NCI-H2081 (cell line): Measurements from ENCODE around the gene OGFOD2.
A peak's percentile ranks its signal among the peaks of the same experiment; 100 is the strongest.

Experiments
- DNase-seq, 2 experiments: peaks; one replicate each; lab custom pipeline; 2025; lab: John Stamatoyannopoulos, UW

Gene OGFOD2

DNA sequence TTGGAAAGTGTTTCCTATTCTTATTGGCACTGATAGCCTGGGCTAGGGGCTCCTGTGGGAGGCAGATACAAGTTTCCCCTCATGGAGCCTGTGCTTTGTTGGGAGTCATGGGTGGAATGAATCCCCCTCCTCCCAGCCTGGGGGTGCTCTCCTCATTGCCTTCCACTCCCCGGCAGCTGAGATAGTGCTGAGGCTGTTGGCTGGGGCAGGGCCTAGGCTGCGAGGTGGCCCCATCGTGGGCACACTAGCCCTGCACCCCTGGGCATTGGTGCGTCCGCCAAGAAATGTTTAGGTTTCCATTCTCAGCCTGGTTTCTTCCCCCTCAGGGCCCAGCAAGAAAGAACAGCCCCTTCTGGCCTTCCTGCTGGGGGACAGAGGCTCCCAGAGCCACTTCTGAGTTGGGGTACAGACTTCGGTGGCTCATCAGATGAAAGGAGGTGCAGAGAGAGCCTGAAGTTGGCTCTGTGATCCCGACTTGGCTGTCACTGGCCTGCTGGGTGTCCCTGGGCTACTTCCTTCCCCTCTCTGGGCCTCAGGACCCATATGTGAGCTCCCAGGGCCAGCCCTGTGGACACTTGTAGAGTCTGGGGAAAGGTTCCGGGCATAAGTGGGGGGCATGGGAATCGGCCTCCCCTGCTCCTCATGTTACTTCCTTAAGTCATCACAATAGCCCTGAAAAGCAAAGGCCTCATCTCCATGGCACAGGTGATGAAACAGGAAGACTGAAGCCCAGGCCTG is 2.8 kb downstream of the OGFOD2 start:
- DNase-seq, result no peak

DNA sequence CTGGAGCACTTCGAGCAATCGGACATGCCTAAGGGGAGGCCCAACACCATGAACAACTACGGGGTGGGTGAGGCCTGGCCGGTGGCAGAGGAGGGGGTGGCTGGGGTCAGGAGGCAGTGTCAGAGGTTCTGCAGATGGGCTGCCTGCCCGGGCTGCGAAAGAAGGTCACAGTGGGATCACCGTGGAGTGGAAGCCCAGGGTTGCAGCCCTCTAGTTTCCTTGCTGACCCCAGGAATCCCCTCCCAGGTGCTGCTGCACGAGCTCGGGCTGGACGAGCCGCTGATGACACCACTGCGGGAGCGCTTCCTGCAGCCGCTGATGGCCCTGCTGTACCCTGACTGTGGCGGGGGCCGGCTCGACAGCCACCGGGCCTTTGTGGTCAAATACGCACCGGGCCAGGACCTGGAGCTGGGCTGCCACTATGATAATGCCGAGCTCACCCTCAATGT is 3.5 kb downstream of the OGFOD2 start:
- no peak for DNase-seq

DNA sequence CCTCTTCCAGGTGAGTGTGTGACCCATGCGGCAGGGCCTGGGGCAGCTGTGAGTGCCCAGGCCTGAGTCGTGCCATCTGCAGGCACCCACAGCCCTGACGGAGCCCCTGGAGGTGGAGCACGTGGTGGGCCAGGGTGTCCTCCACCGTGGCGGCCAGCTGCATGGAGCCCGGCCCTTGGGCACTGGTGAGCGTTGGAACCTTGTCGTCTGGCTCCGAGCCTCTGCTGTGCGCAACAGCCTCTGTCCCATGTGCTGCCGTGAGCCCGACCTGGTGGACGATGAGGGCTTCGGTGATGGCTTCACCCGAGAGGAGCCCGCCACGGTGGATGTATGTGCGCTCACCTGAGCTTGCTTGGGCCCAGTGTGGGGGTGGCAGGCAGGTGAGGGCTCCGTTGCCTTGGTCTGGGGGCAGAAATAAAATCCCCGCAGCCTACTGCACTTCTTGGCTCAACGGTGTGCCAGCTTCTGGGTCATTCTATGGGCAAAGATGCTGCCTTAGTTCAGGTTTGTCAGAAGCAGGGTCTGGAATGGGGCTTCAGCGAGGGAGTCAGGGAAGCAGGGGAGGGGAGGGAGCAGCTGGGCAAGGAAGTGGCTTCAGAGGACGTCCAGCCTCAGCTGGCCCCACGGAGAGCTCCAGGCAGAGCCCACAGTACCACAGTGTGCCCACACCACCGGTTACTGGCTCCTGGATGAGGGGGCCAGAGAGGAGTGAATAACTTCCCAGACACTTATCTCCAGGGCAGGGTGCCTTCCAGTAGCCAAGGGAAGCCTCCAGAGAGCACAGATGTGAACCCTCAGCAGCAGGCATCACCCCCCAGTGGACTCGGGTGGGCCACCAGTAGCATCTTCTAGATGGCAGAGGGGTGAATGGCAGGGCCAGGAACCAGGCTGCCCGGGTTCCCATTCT is 4.2 kb downstream of the OGFOD2 start:
- no peak for DNase-seq

DNA sequence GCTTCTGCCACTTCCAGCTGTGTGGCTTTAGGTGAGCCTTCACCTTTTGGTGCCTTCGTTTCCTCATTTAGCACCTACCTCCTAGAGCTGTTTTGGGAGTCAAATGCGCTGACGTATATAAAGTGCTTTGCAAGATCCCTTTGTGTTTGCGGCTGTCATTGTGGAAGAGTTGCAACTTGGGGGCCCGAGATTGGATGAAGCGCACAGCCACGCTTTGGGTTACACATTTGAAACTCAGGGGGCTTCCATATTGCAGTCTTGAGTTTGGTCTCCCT is 4.8 kb downstream of the OGFOD2 start:
- no peak for DNase-seq

DNA sequence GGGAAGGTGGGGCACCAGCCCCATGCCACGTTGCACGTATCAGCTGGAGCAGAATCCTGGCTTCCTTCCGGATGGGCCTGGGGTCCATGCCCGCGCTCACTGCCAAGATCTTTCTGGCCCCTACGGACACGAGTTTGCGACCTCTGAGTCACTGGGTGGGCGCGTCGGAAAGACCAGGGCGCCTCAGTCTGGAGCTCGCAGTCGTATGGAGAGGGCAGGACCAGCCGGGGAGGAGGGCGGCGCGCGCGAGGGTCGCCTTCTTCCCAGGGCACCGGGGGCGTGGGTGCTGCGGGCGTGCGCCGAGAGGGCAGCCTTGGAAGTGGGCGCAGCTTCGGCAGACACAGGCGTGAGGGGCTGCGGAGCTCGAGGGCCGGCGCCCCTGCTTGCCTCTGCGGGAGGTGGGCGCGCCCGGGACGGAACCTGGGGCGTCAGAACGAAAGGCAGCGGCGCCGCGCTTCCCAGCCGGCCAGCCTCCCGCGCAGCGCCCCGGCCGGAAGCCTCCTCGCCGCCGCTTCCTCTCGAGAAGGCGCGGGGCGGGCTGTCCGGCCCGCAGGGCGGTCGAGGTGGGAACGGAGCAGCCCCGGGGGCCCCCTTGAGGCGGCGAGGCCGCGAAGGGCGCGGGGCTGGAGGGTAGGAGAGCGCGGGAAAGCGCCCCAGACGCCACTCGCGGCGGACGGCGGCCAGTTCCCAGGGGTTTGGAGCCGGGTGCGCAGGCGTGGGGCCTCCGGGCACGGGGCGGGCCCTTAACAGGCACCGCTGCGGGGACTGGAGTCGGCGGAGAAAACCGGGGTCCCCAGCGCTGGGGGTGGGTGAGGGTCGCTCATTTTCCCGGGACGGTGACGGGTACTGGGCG is 5.4 kb downstream of the OGFOD2 start, which contains the start of gene ARL6IP4:
Gene ARL6IP4 (plus strand): TSS at position 499 of the 853 bp plus-strand sequence. CDS start 459 bp downstream, outside the sequence.
- peak; percentile 52 to 71 for DNase-seq

DNA sequence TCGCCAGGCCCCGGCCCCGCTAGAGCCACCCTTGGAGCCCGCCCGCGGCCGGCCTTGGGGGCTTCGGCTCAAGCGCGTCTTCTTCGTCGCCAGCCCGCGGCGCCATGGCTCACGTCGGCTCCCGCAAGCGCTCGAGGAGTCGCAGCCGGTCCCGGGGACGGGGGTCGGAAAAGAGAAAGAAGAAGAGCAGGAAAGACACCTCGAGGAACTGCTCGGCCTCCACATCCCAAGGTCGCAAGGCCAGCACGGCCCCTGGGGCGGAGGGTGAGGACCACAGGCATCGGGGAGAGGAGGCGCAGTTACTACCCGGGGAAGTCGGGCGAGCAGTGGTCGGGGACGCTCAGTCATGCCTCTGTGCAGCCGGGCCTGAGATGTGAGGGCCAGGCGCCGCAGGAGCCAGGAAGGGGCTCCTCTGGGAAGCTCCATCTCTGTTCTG is 6.0 kb downstream of the OGFOD2 start:
- DNase-seq, result no peak

DNA sequence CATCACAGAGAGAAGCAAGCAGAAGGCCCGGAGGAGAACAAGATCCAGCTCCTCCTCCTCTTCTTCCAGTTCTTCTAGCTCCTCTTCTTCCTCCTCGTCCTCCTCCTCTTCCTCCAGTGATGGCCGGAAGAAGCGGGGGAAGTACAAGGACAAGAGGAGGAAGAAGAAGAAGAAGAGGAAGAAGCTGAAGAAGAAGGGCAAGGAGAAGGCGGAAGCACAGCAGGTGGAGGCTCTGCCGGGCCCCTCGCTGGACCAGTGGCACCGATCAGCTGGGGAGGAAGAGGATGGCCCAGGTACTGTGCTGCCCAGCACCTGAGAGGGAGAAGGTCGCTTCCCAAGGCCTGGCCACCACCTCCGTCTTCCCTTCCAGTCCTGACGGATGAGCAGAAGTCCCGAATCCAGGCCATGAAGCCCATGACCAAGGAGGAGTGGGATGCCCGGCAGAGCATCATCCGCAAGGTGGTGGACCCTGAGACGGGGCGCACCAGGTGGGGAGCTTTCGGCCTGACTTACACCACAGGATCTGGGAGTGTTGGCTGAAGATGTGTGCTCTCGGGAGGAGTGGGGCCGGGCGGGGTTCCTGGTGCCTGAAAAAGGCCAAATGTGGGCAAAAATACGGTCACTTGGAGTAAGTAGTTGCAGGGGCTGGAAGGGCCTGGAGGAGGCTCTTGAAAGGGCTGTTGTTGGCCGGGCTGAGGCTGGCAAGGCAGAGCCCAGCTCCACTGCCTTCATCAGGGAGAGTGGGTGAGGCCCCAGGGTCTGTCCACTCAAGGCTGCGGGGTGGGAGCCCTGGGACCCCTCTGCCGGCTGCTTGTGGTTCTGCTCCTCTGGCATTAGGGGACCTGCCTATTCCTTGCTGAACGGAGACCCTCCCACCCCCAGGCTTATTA is 6.8 kb downstream of the OGFOD2 start:
- no peak for DNase-seq

DNA sequence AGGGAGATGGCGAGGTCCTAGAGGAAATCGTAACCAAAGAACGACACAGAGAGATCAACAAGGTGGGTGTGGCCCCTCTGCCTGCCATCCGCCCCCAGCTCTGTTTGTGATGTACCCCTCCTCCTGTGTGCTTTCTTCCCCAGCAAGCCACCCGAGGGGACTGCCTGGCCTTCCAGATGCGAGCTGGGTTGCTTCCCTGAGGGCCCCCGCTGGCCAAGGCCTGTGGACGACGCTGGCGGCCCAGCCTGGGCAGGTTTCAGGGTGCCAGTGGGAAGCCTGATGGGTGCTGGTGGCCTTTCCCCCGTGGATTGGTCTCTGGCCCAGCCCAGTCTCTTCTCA is 7.4 kb downstream of the OGFOD2 start:
- DNase-seq, result no peak

DNA sequence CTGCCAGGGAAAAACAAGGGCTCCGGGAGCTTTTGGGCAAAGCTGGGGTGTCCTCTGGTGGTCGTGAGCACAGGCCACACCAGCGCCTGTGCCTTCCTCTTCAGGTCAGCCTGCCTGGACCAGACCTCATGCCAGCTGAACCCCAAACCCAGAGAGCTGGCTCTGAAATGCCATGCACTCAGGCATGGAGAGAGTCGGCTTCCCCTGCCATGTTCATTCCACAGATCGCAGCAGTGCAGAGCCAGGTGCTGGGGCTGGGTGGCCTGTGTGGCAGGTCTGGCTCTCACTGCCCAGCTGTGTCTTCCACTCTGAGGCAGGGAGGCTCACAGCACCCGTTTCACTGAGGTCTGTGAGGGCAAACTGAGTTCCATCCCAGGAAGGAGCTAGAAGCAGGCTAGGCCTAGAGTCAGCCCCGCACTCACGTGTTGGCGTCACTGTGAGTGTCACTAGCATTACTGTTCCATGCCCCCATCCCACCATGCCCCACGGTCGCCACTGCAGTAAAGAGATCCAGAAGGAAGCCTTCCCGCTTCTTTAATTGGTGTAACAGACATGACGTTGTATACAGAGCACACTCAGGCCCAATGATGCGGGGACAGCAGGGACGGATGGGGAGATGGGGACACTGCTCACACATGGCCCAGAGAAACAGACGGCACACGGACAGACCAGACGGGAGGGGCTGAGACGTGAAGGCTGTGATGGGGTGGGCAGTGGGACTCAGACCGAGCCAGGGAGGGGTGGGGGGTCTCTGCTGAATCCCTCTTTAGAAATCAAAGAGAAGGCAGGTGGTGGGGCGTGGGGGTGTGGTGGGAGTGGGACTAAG is 8.1 kb downstream of the OGFOD2 start:
- DNase-seq, result no peak

DNA sequence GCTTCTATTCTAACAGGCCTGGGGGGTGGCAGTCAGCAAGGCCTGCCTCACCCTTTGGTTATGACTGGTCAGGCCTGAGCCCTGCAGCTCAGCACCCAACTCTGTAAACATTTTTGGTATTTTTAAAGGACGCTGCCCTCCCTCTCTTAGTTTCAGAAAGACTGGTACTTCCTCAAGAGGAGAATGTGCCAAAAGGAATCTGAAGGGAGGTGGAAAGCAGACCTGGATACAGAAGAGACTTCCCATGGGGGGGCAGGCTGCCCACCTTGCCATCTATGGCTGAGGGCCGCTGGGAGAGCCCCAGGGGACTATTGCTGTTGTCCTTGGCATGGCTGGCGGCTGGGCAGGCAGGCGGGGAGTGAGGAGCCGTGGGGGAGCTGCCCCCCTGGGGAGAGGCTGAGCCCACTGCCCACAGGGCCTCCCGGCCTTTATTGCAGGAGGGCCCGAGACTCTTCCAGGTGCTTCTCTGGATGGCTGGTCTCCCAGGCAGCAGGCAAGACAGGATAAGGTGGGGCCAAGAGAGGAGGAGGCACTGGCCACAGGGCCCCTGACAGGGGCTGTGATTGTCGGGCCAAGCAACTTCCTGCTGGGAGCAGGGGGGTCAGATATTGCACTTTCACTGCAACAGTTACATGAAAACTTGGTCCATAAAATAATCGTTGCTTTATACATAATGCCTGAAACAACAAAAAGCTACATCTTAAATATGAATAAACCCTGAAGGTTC is 8.9 kb downstream of the OGFOD2 start:
- DNase-seq, result no peak

DNA sequence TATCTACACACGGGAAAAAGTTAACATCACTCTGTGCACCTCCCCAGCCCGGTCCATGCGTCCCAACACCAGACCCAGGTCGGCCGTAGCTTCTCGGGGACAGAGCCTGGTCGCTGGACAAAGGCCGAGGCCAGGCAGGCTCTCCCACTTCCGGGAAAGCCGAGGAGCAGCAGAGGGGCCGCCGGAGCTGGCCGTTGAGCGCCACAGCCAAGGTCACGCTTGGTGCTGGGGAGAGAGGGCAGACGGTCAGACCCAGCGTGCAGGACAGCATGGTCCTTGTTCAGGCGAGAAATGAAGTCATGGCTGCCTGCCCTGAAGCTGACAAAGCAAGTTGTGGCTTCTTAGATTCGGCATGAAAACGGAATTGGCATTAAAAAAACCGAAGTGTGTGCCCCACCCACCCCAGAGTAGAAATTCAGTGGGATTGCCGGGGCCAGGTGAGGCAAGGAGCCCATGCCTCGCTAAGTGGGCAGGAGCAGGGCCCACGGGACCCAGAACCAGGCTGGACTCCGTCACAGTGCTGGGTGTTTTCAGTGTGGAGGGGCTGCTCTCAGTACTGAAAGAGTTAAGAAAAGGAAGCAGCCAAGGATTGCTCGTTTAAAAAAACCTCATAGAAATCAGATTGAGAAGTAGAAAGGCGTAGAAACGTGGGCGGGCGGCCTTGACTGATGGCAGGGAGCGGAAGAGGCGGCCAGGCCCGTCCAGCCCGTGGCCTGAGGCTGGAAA is 9.7 kb downstream of the OGFOD2 start:
- DNase-seq, result no peak

DNA sequence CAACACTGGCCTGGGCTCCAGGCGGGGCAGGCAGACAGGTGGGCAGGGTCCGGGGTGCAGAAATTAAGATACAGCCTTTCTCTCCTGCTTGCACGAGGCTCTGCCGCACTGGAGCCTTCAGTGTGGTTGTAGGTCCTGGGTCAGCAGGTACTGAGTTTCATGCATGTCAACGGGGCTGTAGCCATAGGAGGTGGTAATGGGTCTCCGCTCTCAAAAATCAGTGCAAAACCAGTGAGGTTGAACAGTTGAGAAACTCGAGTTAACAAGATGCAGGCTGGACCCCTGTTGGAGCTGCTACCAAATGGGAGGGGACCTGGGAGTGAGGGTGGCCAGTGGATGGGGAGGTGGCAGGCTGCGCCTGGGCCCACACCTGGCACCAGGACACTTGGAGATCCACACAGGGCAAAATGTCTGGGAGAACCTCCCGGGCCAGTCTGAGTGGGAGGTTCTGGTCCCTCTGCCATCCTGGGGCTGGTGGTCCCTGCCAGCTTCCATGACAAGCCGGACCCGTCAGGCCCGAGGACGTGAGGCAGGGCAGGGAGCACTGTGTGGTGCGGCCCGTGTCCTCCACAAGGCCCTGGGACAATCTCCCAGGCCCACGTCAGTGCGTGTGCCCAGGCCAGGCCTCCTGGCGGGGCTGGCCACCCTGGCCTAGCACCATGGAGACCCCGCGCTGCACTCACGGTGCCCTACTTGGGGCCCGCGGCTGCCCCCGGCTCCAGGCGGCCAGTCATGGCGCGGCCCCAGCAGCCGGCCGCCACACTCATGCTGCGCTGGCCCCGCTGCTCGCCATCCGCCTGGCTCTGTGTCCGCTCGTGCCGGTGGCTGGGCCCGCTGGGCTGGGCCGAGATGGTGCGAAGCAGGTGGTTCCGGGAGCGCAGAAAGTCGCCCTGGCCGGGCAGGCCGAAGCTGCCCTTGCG is 10.6 kb downstream of the OGFOD2 start:
- no peak for DNase-seq

DNA sequence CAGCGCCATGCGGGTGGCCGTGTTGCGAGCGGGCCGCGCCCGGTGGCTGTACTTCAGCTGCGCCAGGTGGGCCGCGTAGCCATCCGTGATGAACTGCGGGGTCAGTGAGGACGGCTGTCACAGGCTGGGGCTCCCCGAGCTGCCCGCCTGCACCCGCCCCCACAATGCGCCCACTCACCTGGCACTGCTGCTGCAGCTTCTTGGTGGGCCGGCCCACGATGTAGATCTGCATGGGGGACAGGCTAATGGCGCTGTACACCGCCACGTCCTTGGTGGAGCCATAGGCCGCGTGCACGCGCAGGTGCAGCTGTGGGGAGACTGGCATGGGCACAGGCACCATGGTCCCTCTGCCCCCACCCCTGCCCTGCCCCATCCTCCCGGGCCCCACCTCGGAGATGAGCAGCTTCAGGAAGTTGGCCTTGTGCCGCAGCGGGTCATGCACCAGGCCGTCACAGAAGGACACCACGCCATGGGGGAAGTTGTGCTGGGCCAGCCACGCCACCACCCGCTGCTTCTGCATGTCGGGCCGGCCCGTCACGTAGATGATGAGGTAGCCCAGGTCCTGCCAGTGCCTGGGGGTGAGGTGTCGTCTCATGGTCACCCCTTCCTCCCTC is 11.3 kb downstream of the OGFOD2 start:
- no peak for DNase-seq

DNA sequence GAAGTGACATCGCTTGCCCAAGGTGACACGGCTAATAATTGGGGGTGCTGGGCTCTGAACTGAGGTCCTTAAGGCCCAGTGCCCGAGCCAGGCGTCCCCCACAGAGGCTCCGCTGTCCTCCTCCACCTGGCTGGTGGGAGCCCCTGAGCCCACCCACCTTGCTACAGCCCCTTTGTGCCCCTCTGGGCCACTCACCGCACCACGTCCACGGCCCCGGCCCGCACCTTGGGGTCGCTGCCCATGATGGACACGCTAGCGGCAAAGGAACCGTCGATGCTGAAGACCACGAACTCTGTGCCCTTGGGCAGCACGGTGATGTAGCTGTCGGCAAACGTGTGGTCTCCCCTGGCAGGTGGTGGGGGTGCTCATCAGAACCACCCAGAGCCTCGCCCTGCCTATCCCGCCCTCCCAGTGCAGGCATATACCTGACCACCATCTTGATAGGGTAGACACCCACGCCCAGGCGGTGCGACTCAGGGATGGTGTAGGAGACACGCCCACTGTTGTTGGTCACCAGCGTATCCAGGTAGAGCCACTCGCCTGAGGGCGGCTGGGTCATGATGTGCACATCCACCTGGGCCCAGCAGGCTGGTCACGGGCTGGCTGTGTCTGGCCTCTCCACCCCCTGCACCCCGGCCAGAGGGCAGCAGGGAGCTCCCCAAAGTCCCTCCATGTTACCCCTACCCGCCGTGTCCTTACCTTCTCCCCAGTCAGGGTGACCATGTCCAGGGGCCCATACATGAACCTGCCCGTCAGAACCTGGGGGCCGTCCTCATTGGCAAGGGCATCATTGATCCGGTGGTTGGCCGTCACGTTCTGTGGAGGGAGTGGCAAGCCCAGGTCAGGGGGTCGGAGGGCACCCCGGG is 12.3 kb downstream of the OGFOD2 start:
- no peak for DNase-seq

DNA sequence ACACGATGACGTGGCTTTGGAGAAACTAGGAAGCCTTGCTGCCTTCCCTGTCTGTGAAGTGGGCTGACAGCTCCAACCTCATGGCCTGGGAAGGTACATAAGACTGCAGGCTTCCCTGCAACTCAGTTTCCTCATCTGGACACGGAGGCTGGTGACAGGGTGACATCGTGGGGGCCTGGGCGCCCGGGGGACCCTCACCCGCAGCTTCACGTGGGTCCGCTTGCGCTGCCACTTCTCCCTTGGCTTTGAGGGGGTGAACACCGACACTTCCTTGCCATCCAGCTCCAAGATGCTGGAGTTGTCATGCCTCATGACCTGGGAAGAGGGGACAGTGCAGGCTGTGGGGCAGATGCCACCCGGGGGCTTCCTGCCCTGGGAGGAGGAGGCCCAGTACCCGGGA is 13.0 kb downstream of the OGFOD2 start:
- no peak for DNase-seq

DNA sequence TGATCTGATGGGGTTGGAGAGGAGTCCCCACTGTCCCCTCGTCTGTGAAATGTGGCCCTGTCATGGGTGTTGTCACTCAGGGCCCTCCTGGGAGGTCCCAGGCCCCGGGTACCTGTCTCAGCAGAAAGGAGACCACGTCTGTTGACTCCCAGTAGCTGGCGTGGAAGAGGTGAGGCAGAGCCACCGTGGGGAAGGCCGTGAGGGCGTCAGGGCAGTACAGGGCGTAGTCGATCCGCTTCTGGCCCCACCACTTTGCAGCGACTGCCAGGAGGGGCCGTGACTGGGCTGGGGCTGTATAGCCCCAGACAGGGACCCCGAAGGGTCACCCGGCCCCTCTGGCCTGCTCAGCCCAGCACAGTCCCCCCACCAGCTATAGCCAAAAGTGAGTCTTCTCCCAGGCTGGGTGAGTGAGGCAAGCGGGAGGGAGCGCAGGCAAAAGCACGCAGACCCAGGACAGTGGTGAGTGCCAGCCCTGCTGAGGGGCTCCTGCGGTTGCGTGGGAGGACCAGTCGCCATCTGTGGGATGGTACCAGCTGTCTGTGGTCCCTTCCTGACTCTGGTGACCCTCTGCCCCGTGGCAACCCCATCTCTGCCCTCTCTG is 13.7 kb downstream of the OGFOD2 start:
- no peak for DNase-seq
